ENCODE results near the gene GRM6. TPM values are rescaled to one million over a fixed set of nuclear protein-coding genes. Genes with fewer than 3 reads are reported as not detected.
A peak's percentile ranks its signal among the peaks of the same experiment; 100 is the strongest.

GRM6 gene
- total RNA-seq, 1 donor from 2014 or later: not detected

GRCh38 chr5:178986326-178986960, 8.7 kb downstream of the GRM6 start:
- no peak for DNase-seq (ENCODE audit: low spot score)
- intact Hi-C loops (cut with DNase I): no loop called here

GRCh38 chr5:178984145-178985072, 10.7 kb downstream of the GRM6 start:
- intact Hi-C loops (cut with DNase I): no loop called here
- DNase-seq (ENCODE audit: low spot score): no peak

GRCh38 chr5:178983728-178984127, 11.4 kb downstream of the GRM6 start:
- intact Hi-C loops (cut with DNase I): no loop called here
- DNase-seq (ENCODE audit: low spot score): no peak

GRCh38 chr5:178982941-178983340, 12.2 kb downstream of the GRM6 start:
- intact Hi-C loops (cut with DNase I): no loop called here
- no peak for DNase-seq (ENCODE audit: low spot score)

- intact Hi-C loops (cut with DNase I): no loop called here
Observed at GRCh38 chr5:178981381-178981780, 13.7 kb downstream of the GRM6 start.

GRCh38 chr5:178965465-178966055, 29.6 kb downstream of the GRM6 start:
- intact Hi-C loops (cut with DNase I): no loop called here
- no peak for DNase-seq (ENCODE audit: low spot score)

More at GRCh38 chr5:178981381-178981780, 13.7 kb downstream of the GRM6 start:
- DNase-seq (ENCODE audit: low spot score): no peak

- intact Hi-C loops (cut with DNase I): loop anchor here (1.0 to 10.0 kb wide), 5 partner anchors 45 to 317 kb away; partner anchors contain the start of genes CLK4, ZNF354B, ZNF354C and ZNF879
- no peak for DNase-seq (ENCODE audit: low spot score)
Observed at GRCh38 chr5:178941361-178941760, 53.8 kb downstream of the GRM6 start.

GRCh38 chr5:178940569-178941360, 54.4 kb downstream of the GRM6 start, which contains the start of gene ZNF454:
Gene ZNF454, plus strand, starts transcription at chr5:178941198. Its CDS starts 1,594 bp downstream, at chr5:178942792.
- DNase-seq (ENCODE audit: low spot score): peak; percentile 96
- intact Hi-C loops (cut with DNase I): loop anchor here (1.0 to 10.0 kb wide), 5 partner anchors 44 to 316 kb away; partner anchors contain the start of genes CLK4, ZNF354B, ZNF354C and ZNF879

- DNase-seq (ENCODE audit: low spot score): no peak
Observed at GRCh38 chr5:178931846-178932760, 63.0 kb downstream of the GRM6 start.

More at GRCh38 chr5:178931846-178932760, 63.0 kb downstream of the GRM6 start:
- intact Hi-C loops (cut with DNase I): no loop called here

Other genes with a start within 250 kb of the GRM6 start
- 8.2 TPM for gene ZNF354B, start 135.4 kb downstream of the GRM6 start, total RNA-seq
- 1.2 TPM for gene ZFP2, start 99.4 kb downstream of the GRM6 start, total RNA-seq
- 1.7 TPM for gene ZNF454, start 54.1 kb downstream of the GRM6 start, total RNA-seq
- 3.9 TPM for gene ZNF879, start 28.5 kb upstream of the GRM6 start, total RNA-seq
- 4.0 TPM for gene ZNF354C, start 65.1 kb upstream of the GRM6 start, total RNA-seq